Right lobe of liver (tissue), 6 donors: Measurements from ENCODE around the gene SLAIN2. TPM values are rescaled to one million over a fixed set of nuclear protein-coding genes. Genes with fewer than 3 reads are reported as not detected.
"Not testable (repeated sequence)": the region's sequence is repeated elsewhere in the genome, so short reads cannot be mapped to it uniquely, and the experiment has no call there.

Experiments
- ATAC-seq, 4 donors: fragments of 200-7000 bp; cut with Tn5 transposase; one replicate each; pipeline ENCODE4 v1.9.1; 2020; ENCODE audit warnings: mild to moderate bottlenecking in 4 of 4, moderate library complexity in 4 of 4
- DNase-seq, 3 donors: peaks; one replicate each; pipeline ENCODE4 v3.0.0-alpha.2; 2020
- H3K27ac ChIP-seq, 3 donors: fragments of 200-600 bp; one replicate each; pipeline ENCODE4 v1.8.0; 2022
- H3K27me3 ChIP-seq, 2 donors: fragments of 200-600 bp; one replicate each; pipeline ENCODE4 v1.8.0; 2022
- H3K36me3 ChIP-seq, 4 donors: fragments of 200-600 bp; sonication (generic) in 1 of 4; one replicate each; pipeline versions ENCODE4 v1.5.1 to v1.8.0; 2017 to 2022; ENCODE audit warnings: control low read depth in 1 of 4
- H3K4me1 ChIP-seq, 4 donors: fragments of 200-600 bp; sonication (generic) in 1 of 4; one replicate each; pipeline versions ENCODE4 v1.5.1 to v1.8.0; 2017 to 2022; ENCODE audit warnings: control low read depth in 1 of 4
- H3K4me3 ChIP-seq, 3 donors: fragments of 200-600 bp; one replicate each; pipeline ENCODE4 v1.8.0; 2022
- H3K9me3 ChIP-seq, 4 donors: fragments of 200-600 bp; sonication (generic) in 1 of 4; one replicate each; pipeline versions ENCODE4 v1.5.1 to v1.8.0; 2017 to 2022; ENCODE audit warnings: control low read depth in 1 of 4
- CTCF ChIP-seq, 4 donors: fragments of 200-600 bp in 3 of 4; fragments of 450-650 bp in 1 of 4; IDR thresholded peaks; one replicate each; pipeline versions ENCODE4 v1.5.1 to v1.8.0; 2016 to 2022; ENCODE audit warnings: antibody characterized with exemption in 4 of 4, mild to moderate bottlenecking in 2 of 4
- POLR2A ChIP-seq: fragments of 450-650 bp; IDR thresholded peaks from one replicate; pipeline ENCODE4 v1.6.1; 2017; ENCODE audit warnings: antibody characterized with exemption, mild to moderate bottlenecking
- WGBS: methylation state at CpG from one replicate; pipeline ENCODE4 v1.1.6; 2018; ENCODE audit warnings: low coverage, low lambda C conversion rate; ENCODE audit not compliant: insufficient coverage; ENCODE audit errors: missing lambda C conversion rate; 5-methylcytosine and 5-hydroxymethylcytosine counted together
- intact Hi-C, 2 donors: fragments of 100-400 bp; cut with DNase I; formaldehyde crosslinking; loops; one replicate each; pipeline versions ENCODE4 v1.11.2 to v1.14.1; 2022
- long read RNA-seq: library from polyadenylated mRNA; unstranded; transcript quantifications from one replicate; pipeline ENCODE4 v2.0.0, GENCODE V29; 2019
- total RNA-seq, 6 experiments: library from RNA; depleted of rRNA in 2 of 6; stranded (reverse); fragments of >200 nt in 2 of 6; fragmentation: NEBNext Ultra II Directional in 3 of 6; extraction: Animal tissue kit (Norgen Biotek cat#: 25700) in 3 of 6; gene quantifications; one replicate each; pipeline versions ENCODE4 v1.1.0 to v1.2.4, GENCODE V29; 2016 to 2023
- donor health status: DM: no; HTN: yes; CAD: no.
- donor health status: DM: no; HTN: no; CAD: no.
- donor health status: DM: no; HTN: no; CAD: no.
- donor health status: DM: no; HTN: yes; CAD: no.
- donor health status: DM: no; HTN: yes; CAD: no.

SLAIN2 gene
- total RNA-seq, result 10 to 100 TPM; 36.4 to 80.6 (median 45.1) TPM
- long read RNA-seq, partial matches to known transcripts, result 1 of 3 reads
- long read RNA-seq, other reads (novel, unspliced or antisense), result 2 of 3 reads

- Histone ChIP-seq H3K4me3 (peak within 1 kb of the TSS; percentile 83 to 98 (median 90)), H3K27me3 (no peaks in the 10 kb centered on the region), H3K4me1 (peaks cover 0 to 39% (median 14%) of the 10 kb centered on the region in 4 donors), H3K36me3 (no peaks in the 10 kb centered on the region), H3K27ac (peak within 1 kb of the TSS; percentile 91 to 96 (median 94)), H3K9me3 (no peaks in the 10 kb centered on the region)
- WGBS, result 0% methylated on average over 39 of the region's 89 CpGs
- intact Hi-C loops, result no loop called here
- TF ChIP-seq POLR2A (peak; percentile 87), CTCF (IDR thresholded peaks at IDR 0.05) (peak in 3 of 4 donors; percentile 18 to 50 (median 22))
- peak; percentile 100 for DNase-seq
- peak; percentile 92 to 97 (median 92) for ATAC-seq
Measured at GRCh38 chr4:48340965-48341775, at the start of gene SLAIN2. SLAIN2 (plus strand) TSS chr4:48341529; CDS start chr4:48341740, 211 bp downstream.

- H3K36me3 ChIP-seq, ATAC-seq, DNase-seq, H3K27ac ChIP-seq, H3K4me3 ChIP-seq, H3K27me3 ChIP-seq, H3K9me3 ChIP-seq, H3K4me1 ChIP-seq, intact Hi-C loops: not testable (repeated sequence)
- no CpG with 5 or more reads among the region's 40 CpGs for WGBS
Measured at GRCh38 chr4:48292218-48292790, 49.0 kb upstream of the SLAIN2 start.

- Histone ChIP-seq H3K27ac (no peak overlapping the region), H3K4me3 (no peak overlapping the region), H3K9me3 (no peaks in the 10 kb centered on the region), H3K36me3 (peaks cover 0 to 1% (median 0%) of the 10 kb centered on the region in 4 donors), H3K4me1 (no peaks in the 10 kb centered on the region), H3K27me3 (no peaks in the 10 kb centered on the region)
- intact Hi-C loops, result no loop called here
- DNase-seq (no peak), ATAC-seq (no peak)
- TF ChIP-seq CTCF (IDR thresholded peaks at IDR 0.05) (no peak), POLR2A (no peak)
Measured at GRCh38 chr4:48295116-48295515, 46.2 kb upstream of the SLAIN2 start.

- Histone ChIP-seq H3K4me3 (no peak overlapping the region), H3K27ac (no peak overlapping the region), H3K9me3 (no peaks in the 10 kb centered on the region), H3K4me1 (no peaks in the 10 kb centered on the region), H3K27me3 (no peaks in the 10 kb centered on the region), H3K36me3 (peaks cover 0 to 1% (median 0%) of the 10 kb centered on the region in 4 donors)
- intact Hi-C loops, result no loop called here
- TF ChIP-seq POLR2A (no peak), CTCF (IDR thresholded peaks at IDR 0.05) (no peak)
- ATAC-seq (no peak), DNase-seq (no peak)
- WGBS, result 69% methylated on average over 6 of the region's 6 CpGs
Measured at GRCh38 chr4:48296365-48296764, 45.0 kb upstream of the SLAIN2 start.

- ATAC-seq (no peak), DNase-seq (no peak)
- H3K4me3 ChIP-seq, result no peak overlapping the region
- peaks cover 0 to 1% (median 0%) of the 10 kb centered on the region in 4 donors for H3K36me3 ChIP-seq
- intact Hi-C loops, result no loop called here
- WGBS, result 90% methylated on average over 2 of the region's 2 CpGs
- H3K27me3 ChIP-seq, result no peaks in the 10 kb centered on the region
- no peaks in the 10 kb centered on the region for H3K4me1 ChIP-seq
- H3K27ac ChIP-seq, result no peak overlapping the region
- TF ChIP-seq CTCF (IDR thresholded peaks at IDR 0.05), result no peak
- no peak for TF ChIP-seq POLR2A
- no peaks in the 10 kb centered on the region for H3K9me3 ChIP-seq
Measured at GRCh38 chr4:48297256-48297846, 44.0 kb upstream of the SLAIN2 start.
